GM12878 (cell line): ENCODE measurements around the gene SLX9. TPM values are rescaled to one million over a fixed set of nuclear protein-coding genes. Genes with fewer than 3 reads are reported as not detected.

ENCODE experiments used
- ATAC-seq: fragments of 200-7000 bp; cut with Tn5 transposase; 3 replicates; pipeline ENCODE4 v1.9.1; 2020; ENCODE audit warnings: mild to moderate bottlenecking, moderate library complexity
- BruUV-seq: library from RNA; stranded (reverse); fragments of 400-500 nt; replicated peaks from 2 replicates; lab custom pipeline; 2021; lab: Mats Ljungman, UMichigan
- CTCF ChIA-PET: fragments of 300-600 bp; sonication (Branson Sonifier 250); formaldehyde crosslinking; extraction: SDS; loops from one replicate; lab custom pipeline; 2021; ENCODE audit warnings: inconsistent platforms; lab: Yijun Ruan, JAX
- POLR2A ChIA-PET: fragments of 350-600 bp; formaldehyde crosslinking; extraction: SDS; loops from one replicate; lab custom pipeline; 2021; ENCODE audit warnings: inconsistent platforms; lab: Charles Lee
- RAD21 ChIA-PET: fragments of 300-600 bp; sonication (Branson Sonifier 250); formaldehyde crosslinking; loops from one replicate; lab custom pipeline; 2023; ENCODE audit warnings: antibody characterized with exemption; ENCODE audit not compliant: unreplicated experiment; lab: Charles Lee
- SMC1A ChIA-PET: fragments of 300-600 bp; sonication (Branson Sonifier 250); formaldehyde crosslinking; loops from one replicate; lab custom pipeline; 2023; ENCODE audit not compliant: unreplicated experiment, uncharacterized antibody; lab: Charles Lee
- DNase-seq: peaks from one replicate; pipeline ENCODE4 v3.0.0-alpha.2; 2011; ENCODE audit warnings: low read depth, low spot score
- FAIRE-seq: peaks from 3 replicates; lab custom pipeline; 2011; peaks lifted over from hg19 to GRCh38; lab: Jason Lieb, UNC
- H2AFZ ChIP-seq: 2 replicates; pipeline ENCODE4 v1.6.0; 2011; ENCODE audit warnings: low read depth, low read length, control low read depth; ENCODE audit not compliant: control insufficient read depth
- H3K27ac ChIP-seq: 2 replicates; pipeline ENCODE4 v1.5.1; 2011; ENCODE audit warnings: control low read depth; ENCODE audit not compliant: control insufficient read depth, insufficient read depth
- H3K27me3 ChIP-seq, 2 experiments: replicated peaks in 1 of 2; 2 replicates each; pipeline versions ENCODE4 v1.6.0 to v1.6.1; 2011; ENCODE audit warnings: low read length in 1 of 2; ENCODE audit not compliant: control insufficient read depth in 2 of 2, insufficient read depth in 2 of 2
- H3K36me3 ChIP-seq, 2 experiments: 2 replicates each; pipeline ENCODE4 v1.5.1; 2011; ENCODE audit warnings: low read length in 1 of 2; ENCODE audit not compliant: control insufficient read depth in 2 of 2, insufficient read depth in 2 of 2
- H3K4me1 ChIP-seq: 2 replicates; pipeline ENCODE4 v1.6.1; 2011; ENCODE audit warnings: mild to moderate bottlenecking, low read length, moderate library complexity, mixed read lengths; ENCODE audit not compliant: control insufficient read depth, insufficient read depth
- H3K4me2 ChIP-seq: 2 replicates; pipeline ENCODE4 v1.6.0; 2011; ENCODE audit warnings: control low read depth; ENCODE audit not compliant: control insufficient read depth, insufficient read depth
- H3K4me3 ChIP-seq: fragments of 200-600 bp; sonication (generic); 2 replicates; pipeline ENCODE4 v1.5.1; 2016
- H3K79me2 ChIP-seq: 2 replicates; pipeline ENCODE4 v1.6.0; 2011; ENCODE audit warnings: low read length; ENCODE audit not compliant: control insufficient read depth, insufficient read depth
- H3K9ac ChIP-seq: 2 replicates; pipeline ENCODE4 v1.8.0; 2011; ENCODE audit warnings: low read length, control low read depth, mixed read lengths; ENCODE audit not compliant: control insufficient read depth, insufficient read depth
- H3K9me3 ChIP-seq: replicated peaks from 3 replicates; pipeline ENCODE4 v1.5.1; 2011; ENCODE audit warnings: mild to moderate bottlenecking, low read length; ENCODE audit not compliant: control insufficient read depth, insufficient read depth
- H4K20me1 ChIP-seq: 2 replicates; pipeline ENCODE4 v1.6.0; 2011; ENCODE audit not compliant: control insufficient read depth, insufficient read depth
- KLF5 ChIP-seq: fragments of 450-650 bp; IDR thresholded peaks from 2 replicates; pipeline ENCODE4 v1.6.1; 2014; ENCODE audit warnings: mild to moderate bottlenecking; ENCODE audit not compliant: partially characterized antibody
- RELB ChIP-seq: fragments of 450-650 bp; IDR thresholded peaks from 2 replicates; pipeline ENCODE4 v1.6.1; 2017; ENCODE audit warnings: low read depth, mild to moderate bottlenecking, moderate library complexity
- RFX5 ChIP-seq: IDR thresholded peaks from 2 replicates; pipeline ENCODE4 v1.6.1; 2011; ENCODE audit warnings: low read depth, low read length, improper control_type of control experiment
- WGBS: methylation state at CpG from one replicate; pipeline ENCODE4 v1.1.6; 2016; ENCODE audit warnings: low lambda C conversion rate; ENCODE audit not compliant: insufficient replicate concordance, insufficient coverage; ENCODE audit errors: missing lambda C conversion rate; 5-methylcytosine and 5-hydroxymethylcytosine counted together
- in situ Hi-C: fragments of 300-500 bp; cut with MboI; formaldehyde crosslinking; loops from 9 replicates; pipeline ENCODE4 v1.14.3; 2018; ENCODE audit warnings: mixed read lengths
- intact Hi-C: fragments of 100-400 bp; cut with micrococcal nuclease; formaldehyde crosslinking; loops from one replicate; pipeline ENCODE4 v1.14.2; 2022; ENCODE audit not compliant: unreplicated experiment
- polyA plus RNA-seq, 11 experiments: library from polyadenylated mRNA; depleted of rRNA in 4 of 11; unstranded in 6 of 11; stranded (reverse) in 5 of 11; fragments of >200 nt; fragmentation: Nextera tagmentation in 4 of 11; fragmentation: Illumina TruSeq in 1 of 11; extraction: Ambion mirVana in 4 of 11; extraction: Trizol in 1 of 11; gene quantifications; 1 replicate in 1 of 11; 2 replicates in 10 of 11; pipeline versions ENCODE4 v1.2.1 to v1.2.3, GENCODE V29; 2011 to 2016; ENCODE audit warnings: inconsistent platforms in 2 of 11, missing spikeins in 2 of 11, low read depth in 1 of 11
- total RNA-seq, 4 experiments: library from RNA; depleted of rRNA in 3 of 4; stranded (reverse); fragments of >200 nt in 3 of 4; fragmentation: Illumina TruSeq in 1 of 4; extraction: Trizol in 1 of 4; gene quantifications; 2 replicates each; pipeline versions ENCODE4 v1.2.1 to v1.2.3, GENCODE V29; 2013 to 2021
- TF ChIP-seq, protein P1 (sequence below): fragments of 150-350 bp; IDR thresholded peaks from 2 replicates; pipeline ENCODE4 v1.6.1; 2014; ENCODE audit warnings: mild to moderate bottlenecking, low read depth, low read length
- TF ChIP-seq, protein P2 (sequence below): fragments of 450-650 bp; IDR thresholded peaks from 2 replicates; pipeline ENCODE4 v1.6.1; 2017; ENCODE audit warnings: mild to moderate bottlenecking

SLX9 gene
- total and polyA plus RNA-seq, 10 of the 15 experiments (the other 5 are each of a cell fraction or from before 2014, with no cell fraction given), result 0.69 to 81.3 (median 33.9) TPM

DNA sequence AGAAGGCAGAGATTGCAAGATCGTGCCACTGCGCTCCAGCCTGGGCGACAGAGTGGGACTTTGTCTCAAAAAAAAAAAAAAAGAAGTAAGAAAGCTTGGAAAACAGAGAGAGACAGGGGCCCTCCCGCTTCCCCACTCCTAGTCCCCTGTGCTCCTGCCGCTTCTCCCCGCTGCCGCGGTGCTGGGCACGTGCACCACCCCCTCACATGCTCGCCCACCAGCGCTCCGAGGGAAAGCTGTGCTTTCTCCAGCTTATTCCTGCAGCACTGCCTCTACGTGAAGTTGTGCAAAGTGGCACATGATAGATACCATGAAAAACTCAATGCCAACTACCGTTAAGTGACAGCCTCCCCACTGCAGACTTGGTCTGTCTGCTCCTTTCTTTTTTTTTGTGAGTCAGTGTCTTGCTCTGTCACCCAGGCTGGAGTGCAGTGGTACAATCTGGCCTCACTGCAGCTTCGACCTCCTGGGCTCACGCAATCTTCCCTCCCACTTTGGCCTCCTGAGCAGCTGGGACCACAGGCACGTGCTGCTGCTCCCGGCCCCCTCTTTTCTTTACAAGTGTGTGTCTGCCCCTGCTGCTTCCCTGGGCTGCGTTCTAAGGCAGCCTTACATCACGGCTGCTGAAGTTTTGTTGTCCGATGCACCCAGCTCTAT lies 15.4 kb downstream of the SLX9 start:
- WGBS, result 93% methylated on average over 20 of the region's 21 CpGs
- Histone ChIP-seq H3K4me1 (no peaks in the 10 kb centered on the region), H3K27ac (no peak overlapping the region), H3K4me3 (no peak overlapping the region), H4K20me1 (peaks cover 3% of the 10 kb centered on the region; the same call in 1 of the 2 replicates), H3K27me3 (no peaks in the 10 kb centered on the region), H3K4me2 (no peak overlapping the region), H2AFZ (no peak overlapping the region), H3K36me3 (peaks cover 6 to 45% of the 10 kb centered on the region in 2 experiments; a peak in 3 of 4 replicates), H3K79me2 (peaks cover 5% of the 10 kb centered on the region), H3K9me3 (no peaks in the 10 kb centered on the region), H3K9ac (no peak overlapping the region)
- ChIA-PET RAD21 (interaction anchor here (11.2 kb wide), 1 partner anchor 173 kb away, joined by 141 read pairs; no protein-coding TSS in a partner anchor), SMC1A (no interaction called here), POLR2A (no interaction called here), CTCF (interaction anchor here (3.0 to 7.2 kb wide), 2 partner anchors 174 to 182 kb away, joined by 14 to 47 read pairs; no protein-coding TSS in a partner anchor)
- DNase-seq (no peak), ATAC-seq (no peak), FAIRE-seq (no peak)
- intact Hi-C loops (no loop called here), in situ Hi-C loops (loop anchor here (5.0 kb wide), 1 partner anchor 37 kb away; no protein-coding TSS in a partner anchor)
- no TSS peak for BruUV-seq
- TF ChIP-seq KLF5, result no peak
- TF ChIP-seq RFX5, result no peak
- TF ChIP-seq RELB, result no peak
- TF ChIP-seq, protein P1, sequence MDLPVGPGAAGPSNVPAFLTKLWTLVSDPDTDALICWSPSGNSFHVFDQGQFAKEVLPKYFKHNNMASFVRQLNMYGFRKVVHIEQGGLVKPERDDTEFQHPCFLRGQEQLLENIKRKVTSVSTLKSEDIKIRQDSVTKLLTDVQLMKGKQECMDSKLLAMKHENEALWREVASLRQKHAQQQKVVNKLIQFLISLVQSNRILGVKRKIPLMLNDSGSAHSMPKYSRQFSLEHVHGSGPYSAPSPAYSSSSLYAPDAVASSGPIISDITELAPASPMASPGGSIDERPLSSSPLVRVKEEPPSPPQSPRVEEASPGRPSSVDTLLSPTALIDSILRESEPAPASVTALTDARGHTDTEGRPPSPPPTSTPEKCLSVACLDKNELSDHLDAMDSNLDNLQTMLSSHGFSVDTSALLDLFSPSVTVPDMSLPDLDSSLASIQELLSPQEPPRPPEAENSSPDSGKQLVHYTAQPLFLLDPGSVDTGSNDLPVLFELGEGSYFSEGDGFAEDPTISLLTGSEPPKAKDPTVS, result no peak
- TF ChIP-seq, protein P2, sequence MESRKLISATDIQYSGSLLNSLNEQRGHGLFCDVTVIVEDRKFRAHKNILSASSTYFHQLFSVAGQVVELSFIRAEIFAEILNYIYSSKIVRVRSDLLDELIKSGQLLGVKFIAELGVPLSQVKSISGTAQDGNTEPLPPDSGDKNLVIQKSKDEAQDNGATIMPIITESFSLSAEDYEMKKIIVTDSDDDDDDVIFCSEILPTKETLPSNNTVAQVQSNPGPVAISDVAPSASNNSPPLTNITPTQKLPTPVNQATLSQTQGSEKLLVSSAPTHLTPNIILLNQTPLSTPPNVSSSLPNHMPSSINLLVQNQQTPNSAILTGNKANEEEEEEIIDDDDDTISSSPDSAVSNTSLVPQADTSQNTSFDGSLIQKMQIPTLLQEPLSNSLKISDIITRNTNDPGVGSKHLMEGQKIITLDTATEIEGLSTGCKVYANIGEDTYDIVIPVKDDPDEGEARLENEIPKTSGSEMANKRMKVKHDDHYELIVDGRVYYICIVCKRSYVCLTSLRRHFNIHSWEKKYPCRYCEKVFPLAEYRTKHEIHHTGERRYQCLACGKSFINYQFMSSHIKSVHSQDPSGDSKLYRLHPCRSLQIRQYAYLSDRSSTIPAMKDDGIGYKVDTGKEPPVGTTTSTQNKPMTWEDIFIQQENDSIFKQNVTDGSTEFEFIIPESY, result no peak
